PC-3 (cell line): Measurements from ENCODE around the gene RND1.

ENCODE experiments used
- EZH2 ChIP-seq: fragments of 300-600 bp; sonication (generic); IDR thresholded peaks from one replicate; pipeline ENCODE4 v1.6.1; 2017; ENCODE audit warnings: antibody characterized with exemption, mild to moderate bottlenecking, low read length; ENCODE audit not compliant: unreplicated experiment
- EZH2phosphoT487 ChIP-seq: fragments of 300-600 bp; sonication (generic); IDR thresholded peaks from 2 replicates; pipeline ENCODE4 v1.6.1; 2018; ENCODE audit warnings: mild to moderate bottlenecking, antibody characterized with exemption, low read length, borderline replicate concordance
- TF ChIP-seq, protein P1 (sequence below): fragments of 300-600 bp; sonication (generic); conservative IDR thresholded peaks from 2 replicates; pipeline ENCODE4 v1.5.1; 2017; ENCODE audit warnings: antibody characterized with exemption, low read depth, mild to moderate bottlenecking, low read length

DNA sequence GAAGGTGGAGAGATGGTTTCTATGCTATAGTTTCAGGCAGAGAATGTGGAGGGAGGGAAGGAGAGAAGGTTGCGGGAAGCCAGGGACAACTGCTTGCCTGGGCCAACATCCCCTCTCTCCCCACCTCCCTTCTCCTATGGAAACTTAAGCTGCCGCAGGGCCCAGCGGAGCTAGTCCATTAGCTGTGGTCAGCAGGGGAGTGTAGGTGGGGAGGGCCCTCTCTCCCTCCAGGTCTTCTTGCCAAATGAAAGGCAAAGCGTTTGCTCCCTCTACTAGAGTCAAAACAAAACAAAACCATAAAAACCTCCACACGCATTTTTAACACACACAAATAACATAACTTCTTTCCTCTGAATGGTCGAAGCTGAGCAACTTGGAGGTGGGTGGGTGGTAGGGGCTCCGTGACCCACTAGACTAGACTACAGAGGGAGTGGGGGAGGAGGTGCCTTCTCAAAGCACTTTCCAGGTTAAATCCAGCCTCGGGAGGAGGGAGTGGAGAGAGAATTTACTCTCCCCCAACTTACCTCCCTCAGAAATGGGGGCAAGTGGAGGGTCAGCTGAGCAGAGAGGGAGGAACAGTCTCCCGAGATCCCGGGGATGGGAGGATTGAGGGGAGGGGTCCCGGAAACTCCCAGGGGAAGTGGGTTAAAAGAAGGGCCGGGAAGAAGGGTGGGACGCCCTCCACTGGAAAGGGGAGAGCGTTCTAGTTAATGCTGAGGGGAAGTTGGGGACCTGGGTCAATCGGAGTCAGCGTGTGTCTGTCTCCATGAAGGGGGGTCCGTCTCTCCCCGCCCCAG lies 52.0 kb downstream of the RND1 start:
- TF ChIP-seq, protein P1, sequence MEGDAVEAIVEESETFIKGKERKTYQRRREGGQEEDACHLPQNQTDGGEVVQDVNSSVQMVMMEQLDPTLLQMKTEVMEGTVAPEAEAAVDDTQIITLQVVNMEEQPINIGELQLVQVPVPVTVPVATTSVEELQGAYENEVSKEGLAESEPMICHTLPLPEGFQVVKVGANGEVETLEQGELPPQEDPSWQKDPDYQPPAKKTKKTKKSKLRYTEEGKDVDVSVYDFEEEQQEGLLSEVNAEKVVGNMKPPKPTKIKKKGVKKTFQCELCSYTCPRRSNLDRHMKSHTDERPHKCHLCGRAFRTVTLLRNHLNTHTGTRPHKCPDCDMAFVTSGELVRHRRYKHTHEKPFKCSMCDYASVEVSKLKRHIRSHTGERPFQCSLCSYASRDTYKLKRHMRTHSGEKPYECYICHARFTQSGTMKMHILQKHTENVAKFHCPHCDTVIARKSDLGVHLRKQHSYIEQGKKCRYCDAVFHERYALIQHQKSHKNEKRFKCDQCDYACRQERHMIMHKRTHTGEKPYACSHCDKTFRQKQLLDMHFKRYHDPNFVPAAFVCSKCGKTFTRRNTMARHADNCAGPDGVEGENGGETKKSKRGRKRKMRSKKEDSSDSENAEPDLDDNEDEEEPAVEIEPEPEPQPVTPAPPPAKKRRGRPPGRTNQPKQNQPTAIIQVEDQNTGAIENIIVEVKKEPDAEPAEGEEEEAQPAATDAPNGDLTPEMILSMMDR: no peak
- TF ChIP-seq EZH2: no peak
- no peak for TF ChIP-seq EZH2phosphoT487
